Omental fat pad (tissue), 4 donors: ENCODE measurements around the gene KCNF1. TPM values are rescaled to one million over a fixed set of nuclear protein-coding genes. Genes with fewer than 3 reads are reported as not detected.

Experiments used
- ATAC-seq: fragments of 150-250 bp; one replicate; pipeline ENCODE4 v1.9.1; 2016; ENCODE audit warnings: mild to moderate bottlenecking, moderate library complexity; ENCODE audit not compliant: low FRiP score
- DNase-seq: peaks from one replicate; pipeline ENCODE4 v3.0.0-alpha.2; 2019; ENCODE audit warnings: low spot score
- CTCF ChIP-seq, 3 donors: fragments of 450-650 bp; IDR thresholded peaks; one replicate each; pipeline ENCODE4 v1.5.1; 2016 to 2017; ENCODE audit warnings: antibody characterized with exemption in 3 of 3, mild to moderate bottlenecking in 3 of 3, moderate library complexity in 2 of 3
- total RNA-seq, 4 donors: library from RNA; depleted of rRNA; stranded (reverse); fragments of >200 nt; gene quantifications; one replicate each; pipeline ENCODE4 v1.1.0, GENCODE V29; 2016

The KCNF1 gene
- total RNA-seq, 4 donors from 2014 or later: 0.79 TPM; not detected in 3

- DNase-seq (no peak), ATAC-seq (no peak)
- no peak for TF ChIP-seq CTCF (IDR thresholded peaks at IDR 0.05)
Measured at GRCh38 chr2:10918661-10919409, 7.1 kb downstream of the KCNF1 start.

- no peak for ATAC-seq
- TF ChIP-seq CTCF (IDR thresholded peaks at IDR 0.05): no peak
- DNase-seq: no peak
Measured at GRCh38 chr2:10919410-10919770, 7.7 kb downstream of the KCNF1 start.

GRCh38 chr2:10919771-10920621 lies 8.3 kb downstream of the KCNF1 start:
- no peak for ATAC-seq
- no peak for TF ChIP-seq CTCF (IDR thresholded peaks at IDR 0.05)
- no peak for DNase-seq

- no peak for TF ChIP-seq CTCF (IDR thresholded peaks at IDR 0.05)
- DNase-seq (no peak), ATAC-seq (no peak)
Measured at GRCh38 chr2:10920764-10921388, 9.1 kb downstream of the KCNF1 start.

- no peak for ATAC-seq
- no peak for TF ChIP-seq CTCF (IDR thresholded peaks at IDR 0.05)
- DNase-seq: no peak
Measured at GRCh38 chr2:10921525-10921924, 9.8 kb downstream of the KCNF1 start.

- no peak for ATAC-seq
- DNase-seq: no peak
Measured at GRCh38 chr2:10922307-10923007, 10.7 kb downstream of the KCNF1 start.

More at GRCh38 chr2:10922307-10923007, 10.7 kb downstream of the KCNF1 start:
- no peak for TF ChIP-seq CTCF (IDR thresholded peaks at IDR 0.05)
